GM21360 (cell line): ENCODE data around the gene PMM2.
"Not testable (repeated sequence)": the region's sequence is repeated elsewhere in the genome, so short reads cannot be mapped to it uniquely, and the experiment has no call there.

Experiments
- ATAC-seq: cut with Tn5 transposase; IDR thresholded peaks from one replicate; pipeline ENCODE4 v1.9.1; 2021; ENCODE audit warnings: mild to moderate bottlenecking, moderate library complexity; ENCODE audit not compliant: unreplicated experiment

Gene PMM2

GRCh38 chr16:8865145-8865882, 67.7 kb downstream of the PMM2 start:
- no peak for ATAC-seq

DNA sequence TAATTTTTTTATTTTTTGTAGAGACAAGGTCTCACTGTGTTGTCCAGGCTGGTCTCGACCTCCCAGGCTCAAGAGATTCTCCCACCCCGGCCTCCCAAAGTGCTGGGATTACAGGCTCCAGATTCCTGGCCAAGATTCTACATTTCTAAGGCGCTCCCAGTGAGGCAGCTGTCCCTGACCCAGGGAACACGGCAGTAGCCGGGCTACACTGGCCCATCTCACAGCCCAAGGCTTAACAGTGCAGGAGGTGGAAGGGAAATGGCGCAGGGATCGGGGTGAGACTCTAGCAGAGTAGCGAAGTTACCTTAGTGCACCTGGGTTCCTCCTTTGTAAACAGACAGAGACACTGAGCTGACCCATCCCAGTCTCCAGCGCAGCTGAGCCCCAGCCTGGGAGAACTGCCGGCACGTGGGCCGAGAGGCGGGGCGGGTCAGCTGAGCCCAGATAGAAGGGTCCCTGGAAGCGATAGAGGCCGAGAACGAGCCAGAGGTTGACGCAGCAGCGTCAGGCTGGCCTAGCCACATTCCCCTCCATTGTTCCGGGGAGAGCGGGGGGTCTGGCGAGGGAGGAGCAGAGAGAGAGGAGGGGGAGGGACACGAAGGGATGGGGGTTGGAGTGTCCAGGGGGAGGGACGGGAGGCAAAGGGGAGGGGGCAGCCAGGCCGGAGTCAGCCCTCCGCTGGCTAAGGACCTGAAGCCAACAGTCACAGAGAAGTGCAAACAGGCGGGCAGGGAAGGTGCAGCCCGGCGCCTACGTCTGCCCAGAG, 68.7 kb downstream of the PMM2 start:
- no peak for ATAC-seq

GRCh38 chr16:8866884-8867215, 69.2 kb downstream of the PMM2 start:
- no peak for ATAC-seq

DNA sequence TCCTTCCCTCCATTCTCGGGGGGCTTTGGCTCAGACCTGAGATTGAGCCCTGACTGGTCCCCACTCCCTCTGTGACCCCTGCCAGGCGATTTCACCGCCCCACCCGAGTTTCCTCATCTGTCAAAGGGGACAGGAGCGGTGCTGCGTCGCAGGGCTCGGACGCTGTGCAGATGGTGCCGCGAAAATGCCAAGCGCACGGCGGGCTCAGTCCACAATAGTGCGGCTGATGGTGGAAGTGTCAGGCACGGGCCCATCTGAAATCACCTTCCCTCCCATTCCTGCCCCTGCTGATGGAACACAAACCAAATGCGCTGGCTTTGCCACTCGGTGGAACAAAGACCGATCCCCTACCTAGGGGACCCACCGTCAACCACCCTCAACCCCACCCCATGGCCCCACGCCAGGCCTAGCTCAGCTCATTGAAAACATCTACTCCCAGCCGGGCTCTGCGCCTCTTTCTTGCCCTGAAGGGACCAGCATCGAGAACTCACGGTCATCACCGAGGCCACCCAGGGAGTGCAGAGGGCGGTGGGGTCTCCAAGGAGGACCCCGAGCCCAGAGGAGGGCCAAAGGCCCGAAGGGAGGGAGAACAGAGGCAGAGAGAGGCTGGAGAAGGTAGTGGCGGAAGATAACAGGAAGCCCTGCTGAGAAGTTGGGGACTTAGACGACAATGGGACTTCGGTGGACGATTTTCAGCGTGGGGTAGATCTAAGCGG, 69.7 kb downstream of the PMM2 start:
- no peak for ATAC-seq

- ATAC-seq: no peak
Measured at GRCh38 chr16:8867932-8868415, 70.3 kb downstream of the PMM2 start.

GRCh38 chr16:8868416-8869211, 71.0 kb downstream of the PMM2 start, which contains the start of gene CARHSP1:
Gene CARHSP1 (minus strand): TSS chr16:8869006. CDS start chr16:8859328, 9,678 bp downstream.
- peak; percentile 61 for ATAC-seq

DNA sequence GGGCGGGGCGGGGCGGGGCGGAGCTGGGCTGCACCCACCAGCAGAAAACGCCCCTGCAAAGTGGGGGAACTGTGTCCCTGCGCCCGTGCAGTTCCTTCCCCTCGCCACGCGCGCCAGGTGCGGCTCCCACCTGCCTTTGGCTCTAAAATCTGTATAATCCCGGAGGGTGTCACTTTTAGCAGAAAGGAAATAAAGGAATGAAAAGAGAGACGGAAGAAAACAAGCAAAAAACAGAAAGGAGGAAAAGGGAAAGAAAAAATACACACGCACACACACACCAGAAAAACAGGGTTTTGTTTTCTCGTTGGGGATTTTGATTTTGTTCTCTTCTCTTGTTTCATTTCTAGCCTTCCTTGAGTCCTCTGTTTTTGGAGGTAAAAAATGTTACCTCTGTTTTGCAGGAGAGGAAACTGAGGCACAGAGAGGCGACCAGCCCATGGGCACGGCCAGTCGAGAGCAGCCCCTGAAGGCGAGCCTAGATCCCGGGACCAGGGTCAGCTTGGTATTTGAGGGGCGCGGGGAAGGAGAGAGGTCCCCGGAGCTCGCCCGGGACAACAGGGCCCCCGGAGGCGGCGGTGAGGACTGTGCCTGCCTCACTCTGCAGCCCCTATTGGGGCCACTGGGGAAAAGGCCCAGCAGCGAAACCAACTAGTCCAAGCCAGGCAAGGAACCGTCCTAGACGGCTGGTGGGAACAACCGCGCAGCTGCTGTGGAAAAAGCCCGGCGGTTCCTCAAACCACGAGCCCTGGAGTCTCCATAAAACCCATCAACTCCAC, 71.8 kb downstream of the PMM2 start:
- ATAC-seq: no peak

- not testable (repeated sequence) for ATAC-seq
Measured at GRCh38 chr16:8869988-8870241, 72.3 kb downstream of the PMM2 start.

DNA sequence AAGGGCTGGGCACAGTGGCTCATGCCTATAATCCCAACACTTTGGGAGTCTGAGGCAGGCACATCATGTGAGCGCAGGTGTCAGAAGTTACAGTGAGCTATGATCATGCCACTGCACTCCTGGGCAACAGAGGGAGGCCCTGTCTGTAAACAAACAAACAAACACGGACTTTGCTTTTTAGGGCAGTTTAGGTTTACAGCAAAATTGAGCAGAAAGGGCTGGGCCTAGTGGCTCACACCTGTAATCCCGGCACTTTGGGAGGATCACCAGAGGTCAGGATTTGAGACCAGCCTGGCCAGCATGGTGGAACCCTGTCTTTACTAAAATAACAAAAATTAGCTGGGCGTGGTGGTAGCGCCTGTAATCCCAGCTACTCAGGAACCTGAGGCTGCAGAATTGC, 74.4 kb downstream of the PMM2 start:
- ATAC-seq: no peak

GRCh38 chr16:8872967-8873865, 75.6 kb downstream of the PMM2 start:
- ATAC-seq: no peak

DNA sequence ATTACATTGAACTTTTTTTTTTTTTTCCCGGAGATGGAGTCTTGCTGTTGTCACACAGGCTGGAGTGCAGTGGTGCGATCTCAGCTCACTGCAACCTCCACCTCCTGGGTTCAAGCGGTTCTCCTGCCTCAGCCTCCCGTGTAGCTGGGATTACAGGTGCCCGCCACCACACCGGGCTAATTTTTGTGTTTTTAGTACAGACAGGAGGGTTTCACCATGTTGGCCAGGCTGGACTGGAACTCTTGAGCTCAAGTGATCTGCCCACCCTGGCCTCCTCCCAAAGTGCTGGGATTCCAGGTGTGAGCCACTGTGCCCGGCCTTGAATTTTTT, 76.2 kb downstream of the PMM2 start:
- ATAC-seq: not testable (repeated sequence)

DNA sequence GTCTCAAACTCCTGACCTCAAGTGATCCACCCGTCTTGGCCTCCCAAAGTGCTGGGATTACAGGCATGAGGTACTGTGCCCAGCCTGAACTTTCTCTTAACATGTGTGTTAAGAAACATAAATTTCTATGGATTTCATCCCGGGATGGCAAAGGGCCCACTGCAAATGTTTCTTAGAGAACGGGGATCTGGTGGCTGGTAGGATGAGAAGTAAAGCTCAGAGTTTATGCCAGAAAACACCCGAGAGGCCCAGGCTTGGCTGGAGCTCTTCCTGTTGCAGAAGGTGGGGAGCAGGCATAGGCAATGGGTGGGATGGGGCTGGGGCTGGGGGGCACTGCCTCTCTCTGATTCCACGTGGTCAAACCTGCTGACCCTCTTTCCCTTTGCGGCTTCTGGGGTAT, 76.7 kb downstream of the PMM2 start:
- ATAC-seq: no peak

GRCh38 chr16:8875317-8875716, 77.7 kb downstream of the PMM2 start:
- ATAC-seq: not testable (repeated sequence)

GRCh38 chr16:8877894-8878522, 80.4 kb downstream of the PMM2 start:
- ATAC-seq: no peak

DNA sequence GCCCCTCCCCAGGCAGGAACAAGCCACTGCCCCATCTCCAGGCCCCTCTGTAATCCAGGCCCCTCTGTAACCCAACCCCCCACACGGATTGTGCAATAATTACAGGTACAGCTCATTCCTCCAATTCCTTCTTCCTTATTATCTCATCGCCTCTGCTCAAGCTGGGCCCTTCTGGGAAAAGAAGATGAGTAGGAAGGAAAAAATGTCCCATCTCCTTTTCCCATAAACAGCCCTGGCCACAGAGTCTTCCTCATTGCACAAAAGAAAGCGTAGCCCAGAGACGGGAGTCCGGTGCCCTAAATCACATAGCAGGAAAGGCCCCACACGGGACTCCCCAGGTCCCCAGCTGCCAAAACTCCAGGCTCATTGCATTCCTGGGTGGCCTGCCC, 80.9 kb downstream of the PMM2 start:
- no peak for ATAC-seq

GRCh38 chr16:8880839-8881510, 83.3 kb downstream of the PMM2 start:
- no peak for ATAC-seq

GRCh38 chr16:8882041-8882617, 84.5 kb downstream of the PMM2 start, which contains the start of gene LITAFD:
Gene LITAFD (plus strand): TSS chr16:8882351. CDS start chr16:8884356, 2,005 bp downstream.
- no peak for ATAC-seq
